IPS DF 6.9 (cell line): ENCODE results near the gene RBM20.

Source experiments
- DNase-seq: peaks from one replicate; pipeline ENCODE4 v3.0.0-alpha.2; 2013; ENCODE audit warnings: low read depth, low spot score
- H3K27ac ChIP-seq: one replicate; pipeline ENCODE4 v1.5.1; 2013; ENCODE audit warnings: low read length, control low read depth
- H3K27me3 ChIP-seq: 2 replicates; pipeline ENCODE4 v1.6.1; 2013; ENCODE audit warnings: mild to moderate bottlenecking, low read length; ENCODE audit not compliant: control insufficient read depth, insufficient read depth
- H3K36me3 ChIP-seq: 2 replicates; pipeline ENCODE4 v1.6.1; 2013; ENCODE audit warnings: low read length; ENCODE audit not compliant: control insufficient read depth, insufficient read depth
- H3K4me1 ChIP-seq: 2 replicates; pipeline ENCODE4 v1.6.1; 2013; ENCODE audit warnings: low read length; ENCODE audit not compliant: control insufficient read depth, insufficient read depth
- H3K4me3 ChIP-seq: 2 replicates; pipeline ENCODE4 v1.5.1; 2013; ENCODE audit warnings: mild to moderate bottlenecking, low read length
- H3K9me3 ChIP-seq: 2 replicates; pipeline ENCODE4 v1.6.1; 2013; ENCODE audit warnings: low read length, inconsistent platforms; ENCODE audit not compliant: control insufficient read depth, insufficient read depth
- WGBS: extraction: QIAGEN DNeasy Blood & Tissue Kit; methylation state at CpG from one replicate; pipeline ENCODE4 v1.1.7; 2013; ENCODE audit warnings: mixed read lengths, missing lambda C conversion rate; ENCODE audit not compliant: insufficient read length, insufficient coverage; 5-methylcytosine and 5-hydroxymethylcytosine counted together

RBM20 gene

GRCh38 chr10:110694263-110694662, 50.1 kb downstream of the RBM20 start:
- Histone ChIP-seq H3K9me3 (no peaks in the 10 kb centered on the region), H3K27ac (no peak overlapping the region), H3K4me3 (no peak overlapping the region), H3K36me3 (no peaks in the 10 kb centered on the region), H3K4me1 (no peaks in the 10 kb centered on the region), H3K27me3 (no peaks in the 10 kb centered on the region)
- DNase-seq: no peak
- WGBS: no CpG with 5 or more reads among the region's 1 CpG

DNA sequence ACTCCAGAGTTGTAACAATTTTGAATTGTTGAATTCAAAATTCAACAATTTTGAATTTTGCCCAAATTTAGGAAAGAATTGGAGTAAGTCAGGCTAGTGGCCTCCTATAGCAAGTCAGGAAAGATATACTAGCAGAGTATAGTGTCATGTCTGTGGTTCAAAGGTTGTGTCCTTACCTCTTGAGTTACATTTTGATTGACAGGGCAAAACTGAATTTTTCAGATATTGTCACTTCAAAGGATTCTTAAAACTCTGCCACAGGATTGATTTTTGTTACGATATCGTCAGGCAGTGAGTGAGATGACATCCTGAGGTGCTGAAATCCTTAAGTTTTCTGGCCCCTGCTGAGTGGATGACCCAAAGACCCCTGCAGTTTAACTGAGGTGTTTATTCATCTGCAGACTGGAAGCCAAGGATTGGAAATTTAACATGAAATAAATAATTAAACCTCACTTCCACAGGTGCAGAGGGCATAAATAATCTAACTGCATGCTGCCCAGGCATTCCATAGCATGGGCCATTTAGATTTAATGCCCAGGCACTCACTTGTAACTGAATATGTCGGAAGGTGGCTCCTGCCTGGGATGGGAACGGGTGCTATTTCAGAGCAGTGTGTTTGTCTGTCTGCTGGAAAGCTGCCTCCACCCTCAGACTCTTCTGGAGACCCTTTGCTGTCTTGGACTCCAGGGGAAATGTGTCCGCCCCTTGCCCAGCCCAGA, 50.8 kb downstream of the RBM20 start:
- Histone ChIP-seq H3K4me3 (no peak overlapping the region), H3K9me3 (no peaks in the 10 kb centered on the region), H3K27ac (no peak overlapping the region), H3K27me3 (no peaks in the 10 kb centered on the region), H3K4me1 (no peaks in the 10 kb centered on the region), H3K36me3 (no peaks in the 10 kb centered on the region)
- WGBS: no CpG with 5 or more reads among the region's 5 CpGs
- DNase-seq: no peak

DNA sequence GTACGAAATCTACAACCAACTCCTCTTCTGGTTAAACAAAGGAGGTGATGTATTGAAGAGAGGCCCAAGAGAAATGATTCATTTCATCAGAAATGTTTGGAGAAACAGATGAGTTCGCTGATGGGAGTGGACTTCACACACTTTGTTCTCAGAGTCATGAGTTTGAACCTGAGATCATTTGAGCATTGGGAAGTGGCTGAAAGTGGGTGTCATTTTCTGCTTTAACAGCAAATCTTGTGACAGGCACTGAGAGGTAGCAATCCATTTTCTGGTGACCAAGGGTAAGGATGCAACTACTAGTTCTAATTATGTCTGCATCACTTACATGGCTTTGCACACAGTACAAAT, 51.4 kb downstream of the RBM20 start:
- no peak overlapping the region for H3K4me3 ChIP-seq
- H3K36me3 ChIP-seq: no peaks in the 10 kb centered on the region
- H3K4me1 ChIP-seq: no peaks in the 10 kb centered on the region
- no peaks in the 10 kb centered on the region for H3K9me3 ChIP-seq
- H3K27ac ChIP-seq: no peak overlapping the region
- no CpG with 5 or more reads among the region's 2 CpGs for WGBS
- H3K27me3 ChIP-seq: no peaks in the 10 kb centered on the region
- no peak for DNase-seq

- no peak overlapping the region for H3K4me3 ChIP-seq
- no peak overlapping the region for H3K27ac ChIP-seq
- H3K36me3 ChIP-seq: no peaks in the 10 kb centered on the region
- H3K27me3 ChIP-seq: no peaks in the 10 kb centered on the region
- WGBS: no CpG with 5 or more reads among the region's 4 CpGs
- no peaks in the 10 kb centered on the region; the same call in 1 of the 2 replicates for H3K4me1 ChIP-seq
- no peak for DNase-seq
- H3K9me3 ChIP-seq: no peaks in the 10 kb centered on the region
Observed at GRCh38 chr10:110696436-110696835, 52.3 kb downstream of the RBM20 start.

- no CpG with 5 or more reads among the region's 5 CpGs for WGBS
- no peak for DNase-seq
Observed at GRCh38 chr10:110698340-110698739, 54.2 kb downstream of the RBM20 start.

DNA sequence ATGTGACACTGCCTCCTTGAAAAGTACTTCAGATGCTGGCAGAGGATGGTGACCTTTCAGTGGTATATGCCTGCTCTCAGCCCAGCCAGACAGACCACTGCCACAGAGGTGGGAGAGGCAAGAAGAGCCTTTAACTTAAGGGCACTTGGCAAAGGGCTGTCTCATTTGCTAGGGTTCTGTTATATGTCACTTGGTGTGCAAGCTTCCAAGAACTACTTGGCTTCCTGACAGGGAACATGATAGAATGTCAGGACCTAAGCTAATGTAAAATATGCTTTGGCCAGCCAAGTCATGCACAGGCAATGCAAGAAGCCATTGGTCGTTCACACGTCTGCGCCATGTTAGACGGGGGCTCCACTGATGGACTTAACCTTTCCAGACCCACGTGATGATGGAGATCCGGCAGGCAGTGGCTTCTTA, 54.7 kb downstream of the RBM20 start:
- no peak overlapping the region for H3K27ac ChIP-seq
- H3K4me3 ChIP-seq: no peak overlapping the region
- DNase-seq: no peak
- H3K36me3 ChIP-seq: no peaks in the 10 kb centered on the region
- no CpG with 5 or more reads among the region's 6 CpGs for WGBS
- H3K9me3 ChIP-seq: no peaks in the 10 kb centered on the region
- H3K27me3 ChIP-seq: no peaks in the 10 kb centered on the region
- H3K4me1 ChIP-seq: peaks cover 6% of the 10 kb centered on the region; the same call in 1 of the 2 replicates

More at GRCh38 chr10:110698340-110698739, 54.2 kb downstream of the RBM20 start:
- H3K27ac ChIP-seq: no peak overlapping the region
- no peaks in the 10 kb centered on the region for H3K9me3 ChIP-seq
- no peaks in the 10 kb centered on the region for H3K27me3 ChIP-seq
- peaks cover 6% of the 10 kb centered on the region; the same call in 1 of the 2 replicates for H3K4me1 ChIP-seq
- H3K36me3 ChIP-seq: no peaks in the 10 kb centered on the region
- no peak overlapping the region for H3K4me3 ChIP-seq

- no peak for DNase-seq
- no peak overlapping the region for H3K27ac ChIP-seq
- no peaks in the 10 kb centered on the region for H3K27me3 ChIP-seq
- H3K36me3 ChIP-seq: no peaks in the 10 kb centered on the region
- H3K4me3 ChIP-seq: no peak overlapping the region
- H3K4me1 ChIP-seq: peaks cover 6% of the 10 kb centered on the region; the same call in 1 of the 2 replicates
- WGBS: no CpG with 5 or more reads among the region's 10 CpGs
- H3K9me3 ChIP-seq: no peaks in the 10 kb centered on the region
Observed at GRCh38 chr10:110699859-110700468, 55.8 kb downstream of the RBM20 start.

DNA sequence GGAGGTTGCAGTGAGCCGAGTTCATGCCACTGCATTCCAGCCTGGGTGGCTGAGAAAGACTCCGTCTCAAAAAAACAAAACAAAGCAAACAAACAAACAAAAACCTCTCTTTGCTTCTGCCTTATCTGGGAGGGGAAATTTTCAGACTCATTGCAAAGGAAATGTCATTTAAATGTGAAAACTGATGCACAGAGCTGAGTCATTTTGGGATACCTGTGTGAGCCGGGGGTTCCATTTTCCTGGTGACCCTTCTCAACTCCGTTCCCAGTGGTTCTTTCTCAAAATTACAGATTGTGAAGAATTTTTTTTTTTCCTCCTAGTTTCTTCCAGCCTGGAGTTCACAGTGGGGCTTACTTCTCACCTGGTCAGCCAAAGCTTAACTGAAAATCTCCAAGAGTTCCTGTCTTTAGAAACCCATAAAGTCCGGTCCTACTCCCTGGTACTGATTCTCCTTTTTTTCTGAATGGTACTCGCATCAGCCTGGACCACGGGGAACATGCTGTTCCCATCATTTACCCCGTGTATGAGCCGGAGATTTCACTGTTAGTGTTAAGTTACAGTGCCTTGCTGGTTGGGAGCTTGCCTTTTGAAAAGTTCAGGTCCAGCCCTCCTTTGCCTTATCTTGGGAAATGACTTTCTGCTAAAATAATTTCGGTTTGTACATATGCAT, 56.9 kb downstream of the RBM20 start:
- no peak overlapping the region for H3K4me3 ChIP-seq
- WGBS: no CpG with 5 or more reads among the region's 10 CpGs

DNA sequence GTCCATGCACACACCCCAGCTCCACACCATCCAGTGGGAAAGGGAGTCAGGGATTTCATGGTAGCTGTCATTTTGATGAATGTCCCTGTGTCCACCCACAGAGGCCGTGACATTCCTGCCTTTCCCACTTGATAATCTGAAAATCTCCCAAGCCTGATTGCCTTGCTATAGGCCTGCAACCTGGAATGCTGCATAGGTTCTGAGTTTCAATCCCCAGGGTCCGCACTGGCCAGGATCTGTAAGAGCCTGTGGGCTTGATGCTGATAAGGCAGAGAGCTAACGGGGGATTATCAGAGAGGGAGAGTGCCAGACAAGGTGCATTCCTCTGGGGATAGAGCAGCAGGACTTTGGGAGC, 57.5 kb downstream of the RBM20 start:
- Histone ChIP-seq H3K9me3 (no peaks in the 10 kb centered on the region), H3K4me3 (no peak overlapping the region), H3K27ac (no peak overlapping the region), H3K4me1 (peaks cover 10% of the 10 kb centered on the region; the same call in 1 of the 2 replicates), H3K27me3 (no peaks in the 10 kb centered on the region), H3K36me3 (no peaks in the 10 kb centered on the region)
- WGBS: no CpG with 5 or more reads among the region's 3 CpGs
- no peak for DNase-seq

More for the DNA sequence above, 56.9 kb downstream of the RBM20 start:
- H3K27ac ChIP-seq: no peak overlapping the region
- no peaks in the 10 kb centered on the region for H3K36me3 ChIP-seq
- DNase-seq: no peak
- no peaks in the 10 kb centered on the region for H3K27me3 ChIP-seq
- H3K4me1 ChIP-seq: peaks cover 6% of the 10 kb centered on the region; the same call in 1 of the 2 replicates
- H3K9me3 ChIP-seq: no peaks in the 10 kb centered on the region

DNA sequence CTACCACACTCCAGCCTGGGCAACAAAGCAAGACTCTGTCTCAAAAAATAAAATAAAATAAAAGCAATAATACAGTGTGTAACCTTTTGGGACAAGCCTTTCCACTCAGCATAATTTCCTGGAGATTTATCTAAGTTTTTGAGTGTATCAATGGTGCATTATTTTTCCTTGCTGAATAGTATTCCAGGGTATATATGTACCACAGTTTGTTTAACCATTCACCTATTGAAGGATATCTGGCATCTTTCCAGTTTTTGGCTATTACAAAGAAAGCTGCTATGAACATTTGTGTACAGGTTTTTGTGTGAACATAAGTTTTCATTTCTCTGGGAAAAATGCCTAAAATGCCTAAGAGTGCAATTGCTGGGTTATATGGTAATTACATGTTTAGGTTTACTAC, 59.9 kb downstream of the RBM20 start:
- H3K4me3 ChIP-seq: no peak overlapping the region
- H3K36me3 ChIP-seq: no peaks in the 10 kb centered on the region
- no peaks in the 10 kb centered on the region for H3K27me3 ChIP-seq
- H3K9me3 ChIP-seq: no peaks in the 10 kb centered on the region
- H3K27ac ChIP-seq: no peak overlapping the region
- DNase-seq: no peak
- H3K4me1 ChIP-seq: peaks cover 10% of the 10 kb centered on the region; the same call in 1 of the 2 replicates
